ENCODE data around the gene INCENP.
"Not testable (repeated sequence)": the region's sequence is repeated elsewhere in the genome, so short reads cannot be mapped to it uniquely, and the experiment has no call there.

The INCENP gene

DNA sequence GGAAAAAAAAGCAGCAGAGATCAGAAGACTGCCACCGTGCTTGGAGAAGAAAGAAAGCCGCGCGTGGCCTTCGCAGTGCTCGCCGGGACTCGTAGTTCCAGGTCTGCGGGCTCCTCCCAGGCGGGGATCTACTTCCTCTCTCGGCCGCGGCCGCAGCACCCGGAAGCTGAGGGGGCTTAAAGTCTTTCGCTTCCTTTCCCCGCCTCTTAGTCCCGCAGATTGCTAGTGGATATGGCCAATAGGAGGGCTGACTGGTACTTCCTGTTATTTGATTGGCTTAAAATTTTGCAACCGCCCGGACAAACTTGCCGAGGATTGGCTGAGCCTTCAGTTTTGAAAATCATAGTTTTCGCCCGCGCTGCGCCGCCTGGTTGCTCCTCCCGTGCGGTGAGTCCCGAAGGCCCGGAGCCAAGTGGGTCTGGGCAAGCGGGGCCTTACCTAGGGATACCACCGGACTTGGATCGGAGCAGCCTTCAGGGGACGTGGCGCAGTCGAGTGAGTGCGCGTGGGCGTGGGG, at the start of gene INCENP:
Gene INCENP, plus strand, starts transcription at position 343 of the 517 bp plus-strand sequence. CDS start 4,151 bp downstream, outside the sequence.
- TF ChIP-seq, protein P1, sequence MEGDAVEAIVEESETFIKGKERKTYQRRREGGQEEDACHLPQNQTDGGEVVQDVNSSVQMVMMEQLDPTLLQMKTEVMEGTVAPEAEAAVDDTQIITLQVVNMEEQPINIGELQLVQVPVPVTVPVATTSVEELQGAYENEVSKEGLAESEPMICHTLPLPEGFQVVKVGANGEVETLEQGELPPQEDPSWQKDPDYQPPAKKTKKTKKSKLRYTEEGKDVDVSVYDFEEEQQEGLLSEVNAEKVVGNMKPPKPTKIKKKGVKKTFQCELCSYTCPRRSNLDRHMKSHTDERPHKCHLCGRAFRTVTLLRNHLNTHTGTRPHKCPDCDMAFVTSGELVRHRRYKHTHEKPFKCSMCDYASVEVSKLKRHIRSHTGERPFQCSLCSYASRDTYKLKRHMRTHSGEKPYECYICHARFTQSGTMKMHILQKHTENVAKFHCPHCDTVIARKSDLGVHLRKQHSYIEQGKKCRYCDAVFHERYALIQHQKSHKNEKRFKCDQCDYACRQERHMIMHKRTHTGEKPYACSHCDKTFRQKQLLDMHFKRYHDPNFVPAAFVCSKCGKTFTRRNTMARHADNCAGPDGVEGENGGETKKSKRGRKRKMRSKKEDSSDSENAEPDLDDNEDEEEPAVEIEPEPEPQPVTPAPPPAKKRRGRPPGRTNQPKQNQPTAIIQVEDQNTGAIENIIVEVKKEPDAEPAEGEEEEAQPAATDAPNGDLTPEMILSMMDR (IDR thresholded peaks at IDR 0.05; ENCODE audit: low read length, missing control alignments), result no peak
- DNase-seq (ENCODE audit: low read depth), result peak; percentile 99
- peak within 1 kb of the TSS; percentile 98 for H3K4me3 ChIP-seq (replicated peaks; ENCODE audit: low read depth, low read length)

DNA sequence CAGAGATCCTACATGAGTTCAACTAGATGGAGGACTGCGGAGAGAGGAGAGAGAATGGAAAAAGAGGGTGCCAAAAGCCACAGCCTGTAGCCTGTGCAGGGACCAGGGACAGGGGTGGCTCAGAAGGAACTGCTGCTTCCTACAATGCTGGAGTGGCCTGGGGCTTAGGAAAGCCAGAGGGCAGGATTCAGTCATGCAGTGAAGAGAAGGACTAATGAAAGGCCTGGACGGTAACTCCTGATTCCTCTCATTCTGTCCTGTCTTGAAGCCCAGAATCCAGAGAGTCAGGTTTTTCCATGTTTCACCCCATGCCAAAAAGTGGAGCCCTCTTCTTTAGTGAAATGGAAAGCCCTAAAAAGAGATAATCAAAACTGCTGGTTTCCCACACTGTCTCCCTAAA, 48.4 kb upstream of the INCENP start:
- no peak for DNase-seq (ENCODE audit: low read depth)
- TF ChIP-seq, protein P1 (IDR thresholded peaks at IDR 0.05; ENCODE audit: low read length, missing control alignments), result no peak
- H3K4me3 ChIP-seq (replicated peaks; ENCODE audit: low read depth, low read length), result no peak overlapping the region

DNA sequence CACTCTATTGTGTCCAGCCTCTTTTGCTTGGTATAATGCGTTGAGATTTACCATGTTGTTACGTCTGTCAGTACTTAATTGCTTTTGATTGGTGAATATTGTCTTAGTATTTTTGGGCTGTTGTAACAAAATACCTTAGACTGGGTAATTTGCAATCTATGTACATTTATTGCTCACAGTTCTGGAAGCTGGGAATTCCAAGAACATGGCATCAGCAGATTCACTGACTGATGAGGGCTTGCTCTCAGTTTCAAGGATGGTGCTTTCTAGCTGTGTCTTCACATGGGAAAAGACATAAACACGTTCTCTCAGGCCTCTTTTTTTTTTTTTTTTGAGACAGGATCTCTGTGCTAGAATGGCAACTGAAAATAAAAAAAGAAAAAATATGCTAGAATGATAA, 46.7 kb upstream of the INCENP start:
- DNase-seq (ENCODE audit: low read depth), result no peak
- TF ChIP-seq, protein P1 (IDR thresholded peaks at IDR 0.05; ENCODE audit: low read length, missing control alignments), result no peak

DNA sequence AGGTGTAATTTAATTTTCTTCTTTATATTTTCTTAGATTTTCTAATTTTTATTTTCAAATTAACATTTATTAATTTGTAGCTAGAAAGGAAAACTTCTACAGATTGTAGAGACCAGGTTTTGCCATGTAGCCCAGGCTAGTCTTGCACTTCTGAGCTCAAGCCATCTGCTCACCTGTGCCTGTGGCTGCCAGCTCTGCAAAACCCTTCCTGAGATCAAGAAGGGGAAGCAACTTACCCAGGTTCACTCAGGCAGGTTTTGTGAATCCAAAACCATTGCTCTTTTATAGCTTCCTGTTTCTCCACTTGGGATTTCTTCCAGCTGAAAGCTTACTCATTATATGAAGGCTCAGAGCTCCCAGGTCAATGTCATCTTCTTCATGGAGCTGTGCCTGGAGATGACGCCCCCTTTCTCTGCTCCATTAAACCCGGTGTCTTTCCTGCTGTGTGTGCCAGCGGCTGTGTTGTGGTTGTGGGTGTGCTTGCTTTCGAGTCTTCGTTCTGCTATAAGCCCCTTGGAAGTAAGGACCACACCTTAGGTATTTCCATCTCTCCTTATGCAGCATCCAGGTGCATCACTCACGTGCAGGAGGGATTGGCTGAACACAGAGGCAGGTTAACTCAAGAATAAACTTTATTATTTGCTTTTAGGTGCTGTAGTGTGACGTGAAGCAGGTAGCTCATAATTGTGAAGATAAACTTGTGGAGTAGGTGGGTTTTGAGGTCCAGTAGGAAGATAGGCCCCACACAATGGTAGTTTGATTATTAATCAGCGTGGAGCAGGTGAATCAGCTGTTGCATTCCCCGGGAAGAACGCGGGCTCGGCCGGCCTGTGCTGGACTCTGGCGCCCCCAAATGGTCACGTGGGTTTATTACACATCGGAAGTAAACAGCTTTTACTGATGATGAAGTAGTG, 42.2 kb upstream of the INCENP start:
- DNase-seq (ENCODE audit: low read depth), result peak; percentile 80
- H3K4me3 ChIP-seq (replicated peaks; ENCODE audit: low read depth, low read length), result peak overlapping the region; percentile 5
- TF ChIP-seq, protein P1 (IDR thresholded peaks at IDR 0.05; ENCODE audit: low read length, missing control alignments), result peak; percentile 78

More for the DNA sequence above, 46.7 kb upstream of the INCENP start:
- H3K4me3 ChIP-seq (replicated peaks; ENCODE audit: low read depth, low read length), result no peak overlapping the region

DNA sequence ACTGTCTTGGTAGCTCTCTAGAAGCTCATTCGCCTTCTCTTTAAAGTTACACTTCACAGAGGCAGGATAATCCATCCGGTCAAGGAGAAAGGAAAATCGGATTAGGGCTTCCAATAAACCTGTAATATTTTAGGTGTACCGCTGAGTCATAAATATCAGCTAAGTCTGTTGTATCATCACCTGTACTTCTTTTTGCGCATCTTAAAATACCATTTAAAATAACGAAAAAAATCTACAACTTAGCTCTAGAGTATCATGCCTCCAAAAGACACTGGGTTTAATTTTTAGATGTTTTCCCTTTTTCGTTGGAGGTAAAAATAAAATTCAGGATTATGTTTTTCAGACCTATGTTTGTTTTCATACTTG, 41.5 kb upstream of the INCENP start:
- DNase-seq (ENCODE audit: low read depth), result no peak
- H3K4me3 ChIP-seq (replicated peaks; ENCODE audit: low read depth, low read length), result no peak overlapping the region
- TF ChIP-seq, protein P1 (IDR thresholded peaks at IDR 0.05; ENCODE audit: low read length, missing control alignments), result no peak

DNA sequence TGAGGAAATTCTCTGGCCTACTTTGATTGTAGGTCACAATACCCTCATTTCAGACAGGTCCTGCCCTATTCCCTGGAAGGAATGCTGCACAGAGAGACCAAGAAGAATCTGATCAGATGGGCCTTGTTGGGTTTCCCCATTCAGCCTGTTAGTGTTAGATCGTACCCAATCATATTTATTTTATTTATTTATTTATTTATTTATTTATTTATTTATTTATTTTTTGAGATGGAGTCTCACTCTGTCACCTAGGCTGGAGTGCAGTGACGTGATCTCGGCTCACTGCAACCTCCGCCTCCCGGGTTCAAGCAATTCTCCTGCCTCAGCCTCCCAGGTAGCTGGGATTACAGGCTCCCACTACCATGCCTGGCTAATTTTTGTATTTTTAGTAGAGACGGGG, 39.0 kb upstream of the INCENP start:
- H3K4me3 ChIP-seq (replicated peaks; ENCODE audit: low read depth, low read length); DNase-seq (ENCODE audit: low read depth): not testable (repeated sequence)

DNA sequence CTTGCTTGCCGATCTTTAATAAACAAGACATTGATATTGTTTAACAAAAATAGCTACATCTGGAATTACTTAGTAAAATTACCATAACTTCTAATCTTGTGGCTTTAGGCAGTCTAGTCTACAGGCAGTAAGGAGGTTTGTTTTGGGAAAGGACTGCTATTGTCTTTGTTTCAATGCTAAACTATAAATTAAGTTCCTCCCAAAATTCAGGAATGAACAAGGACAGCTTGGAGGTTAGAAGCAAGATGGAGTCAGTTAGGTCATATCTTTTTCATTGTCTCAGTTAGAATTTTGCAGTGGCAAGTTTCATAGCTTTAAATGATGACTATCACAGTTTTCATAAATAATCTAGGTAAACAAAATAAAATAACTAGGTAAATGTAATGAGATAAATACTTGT, 36.1 kb upstream of the INCENP start:
- no peak overlapping the region for H3K4me3 ChIP-seq (replicated peaks; ENCODE audit: low read depth, low read length)
- TF ChIP-seq, protein P1 (IDR thresholded peaks at IDR 0.05; ENCODE audit: low read length, missing control alignments), result no peak

More for the DNA sequence above, 36.1 kb upstream of the INCENP start:
- no peak for DNase-seq (ENCODE audit: low read depth)
